Suprapubic skin (tissue), 3 donors: ENCODE data around the gene ZNF836.

Source experiments
- EP300 ChIP-seq: sonication (generic); formaldehyde crosslinking; IDR thresholded peaks from one replicate; pipeline ENCODE4 v1.6.1; 2017; ENCODE audit warnings: antibody characterized with exemption
- POLR2A ChIP-seq, 2 donors: fragments of 450-650 bp; IDR thresholded peaks; one replicate each; pipeline ENCODE4 v1.6.1; 2017; ENCODE audit warnings: antibody characterized with exemption in 2 of 2, mild to moderate bottlenecking in 2 of 2, moderate library complexity in 2 of 2
- TF ChIP-seq, protein P1 (sequence below), 2 donors: fragments of 200-600 bp in 1 of 2; fragments of 450-650 bp in 1 of 2; sonication (generic) in 1 of 2; IDR thresholded peaks; one replicate each; pipeline ENCODE4 v1.5.1; 2016 to 2019; ENCODE audit warnings: antibody characterized with exemption in 2 of 2, mild to moderate bottlenecking in 1 of 2, moderate library complexity in 1 of 2

DNA sequence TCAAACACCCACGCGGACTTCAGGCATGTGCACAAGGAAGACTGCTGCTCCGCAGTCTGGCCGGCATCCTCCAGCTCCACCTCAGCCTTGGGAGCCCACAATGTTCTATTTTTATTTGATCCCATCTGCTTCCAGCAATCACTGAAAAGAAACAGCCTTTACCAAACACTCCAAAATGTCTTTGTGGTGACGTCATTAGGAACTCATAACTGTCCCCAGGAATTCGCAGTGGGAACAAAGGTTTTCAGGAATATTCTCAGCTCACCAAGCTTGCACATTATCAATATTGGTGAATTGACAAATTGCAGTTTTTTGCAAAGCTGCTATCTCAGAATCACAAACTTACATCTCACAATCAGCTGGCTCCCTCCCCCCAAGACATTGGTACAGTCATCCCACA is 60.6 kb downstream of the ZNF836 start:
- no peak for TF ChIP-seq EP300
- TF ChIP-seq POLR2A (IDR thresholded peaks at IDR 0.05), result no peak
- TF ChIP-seq, protein P1, sequence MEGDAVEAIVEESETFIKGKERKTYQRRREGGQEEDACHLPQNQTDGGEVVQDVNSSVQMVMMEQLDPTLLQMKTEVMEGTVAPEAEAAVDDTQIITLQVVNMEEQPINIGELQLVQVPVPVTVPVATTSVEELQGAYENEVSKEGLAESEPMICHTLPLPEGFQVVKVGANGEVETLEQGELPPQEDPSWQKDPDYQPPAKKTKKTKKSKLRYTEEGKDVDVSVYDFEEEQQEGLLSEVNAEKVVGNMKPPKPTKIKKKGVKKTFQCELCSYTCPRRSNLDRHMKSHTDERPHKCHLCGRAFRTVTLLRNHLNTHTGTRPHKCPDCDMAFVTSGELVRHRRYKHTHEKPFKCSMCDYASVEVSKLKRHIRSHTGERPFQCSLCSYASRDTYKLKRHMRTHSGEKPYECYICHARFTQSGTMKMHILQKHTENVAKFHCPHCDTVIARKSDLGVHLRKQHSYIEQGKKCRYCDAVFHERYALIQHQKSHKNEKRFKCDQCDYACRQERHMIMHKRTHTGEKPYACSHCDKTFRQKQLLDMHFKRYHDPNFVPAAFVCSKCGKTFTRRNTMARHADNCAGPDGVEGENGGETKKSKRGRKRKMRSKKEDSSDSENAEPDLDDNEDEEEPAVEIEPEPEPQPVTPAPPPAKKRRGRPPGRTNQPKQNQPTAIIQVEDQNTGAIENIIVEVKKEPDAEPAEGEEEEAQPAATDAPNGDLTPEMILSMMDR (IDR thresholded peaks at IDR 0.05), result no peak
